Fibroblast of the conjunctiva (primary cell): ENCODE data around the gene GARNL3.

Experiments
- DNase-seq: peaks from one replicate; pipeline ENCODE4 v3.0.0-alpha.2; 2010; ENCODE audit warnings: low read depth

GARNL3 gene

GRCh38 chr9:127237801-127238200 lies 26.8 kb upstream of the GARNL3 start:
- no peak for DNase-seq

DNA sequence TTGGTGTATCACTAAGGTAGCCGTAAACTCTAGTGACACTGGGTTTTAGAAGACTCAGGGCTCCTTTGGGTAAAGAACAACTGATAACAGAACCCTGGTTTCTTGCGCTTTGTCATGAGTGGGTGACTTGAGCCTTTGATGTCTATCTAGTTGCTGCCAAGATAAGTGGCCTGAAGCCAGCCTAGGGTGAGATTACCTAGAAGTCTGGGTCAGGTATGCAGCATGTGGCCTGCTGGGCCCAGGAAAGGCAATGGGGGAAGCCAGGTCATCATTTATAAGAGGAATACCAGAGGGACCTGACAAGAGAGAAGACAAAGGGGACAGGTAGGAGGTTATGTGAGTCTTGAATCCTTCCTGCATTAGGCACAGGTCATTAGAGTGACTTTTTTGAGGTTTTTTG lies 23.2 kb upstream of the GARNL3 start:
- no peak for DNase-seq

GRCh38 chr9:127244609-127245601 lies 19.7 kb upstream of the GARNL3 start:
- DNase-seq, result peak; percentile 85

- no peak for DNase-seq
Observed at GRCh38 chr9:127245637-127246164, 18.9 kb upstream of the GARNL3 start.

DNA sequence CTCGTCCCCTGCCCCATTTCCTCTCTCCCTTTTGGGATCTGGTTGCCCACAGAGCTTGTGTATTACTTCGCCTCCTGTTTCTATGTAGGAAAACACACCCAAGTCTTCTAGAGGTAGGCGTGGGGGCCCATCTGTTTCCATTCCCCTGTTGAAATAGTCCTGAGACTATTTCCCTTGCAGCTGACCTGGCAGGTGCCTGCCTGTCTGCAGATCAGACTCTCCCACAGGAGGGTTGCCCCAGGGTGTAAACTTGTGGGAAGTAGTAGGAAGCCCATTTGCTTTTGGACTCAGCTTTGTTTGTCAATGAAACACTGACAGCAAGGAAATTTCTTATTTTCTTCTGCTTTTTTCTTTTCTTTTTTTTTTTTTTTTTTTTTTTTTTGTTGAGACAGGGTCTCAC lies 16.3 kb upstream of the GARNL3 start:
- no peak for DNase-seq

GRCh38 chr9:127249877-127250276 lies 14.7 kb upstream of the GARNL3 start:
- DNase-seq, result no peak

GRCh38 chr9:127250896-127251391 lies 13.6 kb upstream of the GARNL3 start:
- no peak for DNase-seq

GRCh38 chr9:127252410-127253318 lies 11.9 kb upstream of the GARNL3 start:
- DNase-seq, result no peak

- no peak for DNase-seq
Observed at GRCh38 chr9:127253446-127253845, 11.1 kb upstream of the GARNL3 start.

- DNase-seq, result no peak
Observed at GRCh38 chr9:127255692-127256091, 8.9 kb upstream of the GARNL3 start.

- no peak for DNase-seq
Observed at GRCh38 chr9:127256324-127256723, 8.2 kb upstream of the GARNL3 start.

DNA sequence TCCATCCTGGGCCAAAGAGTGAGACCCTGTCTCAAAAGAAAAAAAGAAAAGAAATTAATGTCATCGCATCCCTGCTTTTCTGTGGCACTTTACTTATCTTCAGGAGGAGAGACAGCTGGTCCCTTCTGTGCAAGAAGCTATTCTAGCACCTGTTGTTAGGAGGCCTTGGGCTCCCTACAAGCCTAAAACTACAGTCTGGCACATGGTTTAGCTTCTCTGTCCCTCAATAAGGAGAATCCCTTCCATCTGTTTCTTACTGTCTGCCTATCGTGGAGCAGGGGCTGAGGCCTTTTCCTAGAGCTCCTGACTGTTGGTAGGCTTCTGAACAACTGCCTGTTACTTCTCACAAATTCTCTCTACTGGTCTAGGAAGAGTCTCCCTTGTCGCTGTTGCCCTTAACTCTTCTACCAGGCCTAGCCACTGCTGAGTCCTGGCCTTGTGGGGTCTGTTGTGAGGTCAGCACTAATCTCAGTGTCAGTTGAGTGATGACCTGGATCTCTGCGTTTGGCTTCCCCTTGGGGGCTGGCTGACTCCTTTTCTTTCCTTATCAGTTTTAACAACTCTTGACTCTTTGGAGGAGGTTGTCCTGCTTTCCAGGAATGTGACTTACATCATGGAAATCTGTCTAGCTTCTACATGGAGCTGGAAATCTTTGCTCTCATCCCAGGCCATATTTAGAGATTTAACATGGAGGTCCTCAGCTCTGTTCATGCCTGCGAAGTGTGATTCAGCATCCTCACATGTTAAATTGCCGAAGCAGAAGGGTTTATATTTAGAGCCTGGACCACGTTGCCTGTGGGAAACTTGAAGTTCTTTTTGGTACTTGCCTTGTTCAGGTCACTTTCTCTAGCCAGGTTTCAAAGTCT lies 5.7 kb upstream of the GARNL3 start:
- no peak for DNase-seq

- DNase-seq, result no peak
Observed at GRCh38 chr9:127262602-127263001, 2.0 kb upstream of the GARNL3 start.

DNA sequence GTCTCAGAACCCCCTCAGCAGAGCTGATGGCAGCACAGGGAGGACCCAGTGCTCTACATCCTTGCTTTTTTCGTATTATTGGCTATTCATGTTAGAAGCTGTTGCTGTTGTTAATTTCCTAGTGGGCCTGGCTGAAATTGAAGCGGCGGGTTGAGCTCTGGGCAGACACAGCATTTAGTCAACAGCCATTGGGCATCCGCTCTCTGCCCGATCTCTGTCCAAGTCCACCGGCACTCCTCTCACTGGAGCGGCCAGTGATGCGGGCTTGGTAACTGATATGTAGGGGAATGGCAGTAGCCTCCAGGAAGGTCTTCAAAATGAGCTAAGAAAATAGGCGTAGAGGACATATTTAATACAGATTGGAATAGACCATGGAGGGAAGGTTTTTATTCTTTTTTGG lies 1.3 kb upstream of the GARNL3 start:
- DNase-seq, result no peak

DNA sequence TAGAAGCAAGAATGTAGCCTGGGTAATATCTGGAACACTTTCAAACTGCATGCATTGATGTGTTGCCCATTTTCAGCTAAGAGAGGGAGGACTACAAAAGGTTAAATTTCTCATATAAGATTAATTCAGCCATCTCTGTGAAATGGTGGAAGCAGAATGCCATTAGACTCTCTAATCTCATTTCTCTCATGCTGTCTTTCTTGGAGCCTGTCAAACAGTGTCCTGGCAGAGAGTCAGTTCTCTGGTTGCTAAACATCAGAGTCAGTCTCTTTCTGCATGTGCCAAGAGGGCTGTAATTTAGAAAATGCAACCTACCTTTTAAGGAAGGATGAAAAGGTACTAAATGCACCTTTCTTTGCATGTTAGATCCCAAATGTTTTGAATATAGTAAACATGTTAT lies 910 bp upstream of the GARNL3 start:
- no peak for DNase-seq

- DNase-seq, result no peak
Observed at GRCh38 chr9:127267793-127268525, 3.4 kb downstream of the GARNL3 start.

DNA sequence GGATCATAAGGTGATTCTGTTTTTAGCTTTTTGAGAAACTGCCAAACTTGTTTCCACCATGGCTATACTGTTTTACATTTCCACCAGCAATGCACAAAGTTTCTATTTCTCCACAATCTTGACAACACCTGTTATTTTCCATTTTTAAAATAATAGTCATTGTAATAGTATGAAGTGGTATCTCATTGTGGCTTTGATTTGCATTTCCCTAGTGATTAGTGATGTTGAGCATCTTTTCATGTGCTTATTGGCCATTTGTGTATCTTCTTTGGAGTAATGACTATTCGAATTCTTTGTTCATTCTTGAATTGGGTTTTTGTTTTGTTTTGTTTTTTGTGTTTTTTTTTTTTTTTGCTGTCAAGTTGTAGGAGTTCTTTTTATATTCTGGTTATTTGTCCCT lies 4.9 kb downstream of the GARNL3 start:
- DNase-seq, result no peak

DNA sequence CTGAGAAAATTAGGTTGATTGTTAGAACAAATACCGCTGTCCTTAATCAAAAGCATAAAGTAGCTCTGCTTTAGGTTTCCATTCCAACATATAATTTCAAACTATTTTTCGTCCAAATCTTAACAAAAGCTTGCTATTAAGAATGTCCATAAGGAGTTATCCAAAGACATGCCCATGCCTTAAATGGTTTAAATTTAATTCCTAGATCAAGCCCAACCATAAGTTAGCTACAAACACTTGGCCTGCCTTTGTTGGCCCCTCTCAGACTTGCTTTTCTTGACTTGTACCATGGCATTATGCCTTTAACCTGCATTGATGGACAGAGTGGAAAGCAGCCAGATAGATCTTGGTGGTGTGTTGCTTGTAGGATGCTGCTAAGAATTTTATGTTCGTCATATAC lies 8.8 kb downstream of the GARNL3 start:
- DNase-seq, result no peak

GRCh38 chr9:127277099-127277498 lies 12.5 kb downstream of the GARNL3 start:
- DNase-seq, result no peak

DNA sequence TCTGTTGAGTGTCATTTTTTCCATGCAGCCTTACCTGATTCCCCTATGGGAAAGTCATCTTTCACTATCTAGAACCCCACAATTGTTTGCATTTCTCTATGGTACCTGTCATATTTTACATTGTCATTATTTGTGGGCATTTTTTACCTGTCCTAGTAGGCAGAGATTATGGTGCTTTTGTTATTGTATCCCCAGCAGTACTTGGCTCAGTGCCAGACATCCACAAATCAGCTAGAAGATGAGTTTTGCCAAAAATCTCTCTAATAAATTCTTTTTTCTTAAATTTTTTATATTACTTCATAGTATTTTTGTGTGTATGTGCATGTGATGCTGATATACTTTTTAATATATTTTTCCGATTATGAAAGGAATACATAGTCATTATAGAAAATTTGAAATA lies 13.2 kb downstream of the GARNL3 start:
- DNase-seq, result no peak

DNA sequence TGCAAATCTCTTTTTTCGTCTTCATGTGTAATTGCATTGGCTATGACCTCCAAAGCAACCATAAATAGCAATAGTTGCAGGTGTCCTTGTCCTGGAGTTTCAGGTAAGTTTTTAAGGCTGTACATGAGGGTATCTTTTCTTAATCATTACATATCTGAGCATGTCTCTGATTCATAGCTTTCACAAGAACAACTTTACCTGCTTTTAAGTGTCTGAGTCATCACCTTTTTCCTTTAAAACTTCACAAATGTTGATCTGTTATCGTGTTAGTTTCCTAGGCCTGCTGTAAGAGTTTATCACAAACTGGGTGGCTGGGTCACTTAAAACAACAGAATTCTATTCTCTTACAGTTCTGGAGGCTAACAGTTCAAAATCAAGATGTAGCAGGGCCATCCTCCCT lies 13.8 kb downstream of the GARNL3 start:
- no peak for DNase-seq
